GM18868 (cell line): ENCODE data around the gene GGN.
"Not testable (repeated sequence)": the region's sequence is repeated elsewhere in the genome, so short reads cannot be mapped to it uniquely, and the experiment has no call there.

ENCODE experiments used
- ATAC-seq: cut with Tn5 transposase; IDR thresholded peaks from one replicate; pipeline ENCODE4 v1.9.1; 2021; ENCODE audit warnings: mild to moderate bottlenecking, moderate library complexity; ENCODE audit not compliant: unreplicated experiment

GGN gene

GRCh38 chr19:38387550-38388348 lies at the start of gene GGN:
Gene GGN, minus strand, starts transcription at chr19:38388034. Its CDS starts 773 bp downstream, at chr19:38387261.
- ATAC-seq = peak; percentile 54

- ATAC-seq = no peak
Observed at GRCh38 chr19:38437295-38437694, 49.5 kb upstream of the GGN start.

GRCh38 chr19:38434549-38435051 lies 46.8 kb upstream of the GGN start:
- ATAC-seq = no peak

GRCh38 chr19:38433268-38433733 lies 45.5 kb upstream of the GGN start, which contains the start of gene RYR1:
Gene RYR1, plus strand, starts transcription at chr19:38433691. Its CDS starts 139 bp downstream, at chr19:38433830.
- no peak for ATAC-seq

GRCh38 chr19:38430931-38431330 lies 43.1 kb upstream of the GGN start:
- no peak for ATAC-seq

- ATAC-seq = no peak
Observed at GRCh38 chr19:38429811-38430156, 42.0 kb upstream of the GGN start.

- no peak for ATAC-seq
Observed at GRCh38 chr19:38429055-38429810, 41.4 kb upstream of the GGN start.

GRCh38 chr19:38427035-38427677 lies 39.3 kb upstream of the GGN start:
- ATAC-seq = not testable (repeated sequence)

GRCh38 chr19:38425810-38426466 lies 38.1 kb upstream of the GGN start, which contains the start of gene RASGRP4:
Gene RASGRP4, minus strand, starts transcription at chr19:38426219. Its CDS starts 128 bp downstream, at chr19:38426091.
- ATAC-seq = no peak

- no peak for ATAC-seq
Observed at GRCh38 chr19:38425222-38425809, 37.5 kb upstream of the GGN start.

GRCh38 chr19:38424272-38424671 lies 36.4 kb upstream of the GGN start:
- no peak for ATAC-seq

- ATAC-seq = no peak
Observed at GRCh38 chr19:38422438-38422837, 34.6 kb upstream of the GGN start.

GRCh38 chr19:38421856-38422255 lies 34.0 kb upstream of the GGN start:
- no peak for ATAC-seq

GRCh38 chr19:38420935-38421334 lies 33.1 kb upstream of the GGN start:
- no peak for ATAC-seq

GRCh38 chr19:38417544-38418506 lies 30.0 kb upstream of the GGN start:
- no peak for ATAC-seq

- ATAC-seq = no peak
Observed at GRCh38 chr19:38417146-38417543, 29.3 kb upstream of the GGN start.

GRCh38 chr19:38413416-38413815 lies 25.6 kb upstream of the GGN start:
- ATAC-seq = no peak

GRCh38 chr19:38412961-38413360 lies 25.1 kb upstream of the GGN start:
- no peak for ATAC-seq

GRCh38 chr19:38412491-38412890 lies 24.7 kb upstream of the GGN start:
- no peak for ATAC-seq
